GM18508 (cell line): ENCODE measurements around the gene LRRC74A.
"Not testable (repeated sequence)": the region's sequence is repeated elsewhere in the genome, so short reads cannot be mapped to it uniquely, and the experiment has no call there.

Experiments used
- ATAC-seq: cut with Tn5 transposase; IDR thresholded peaks from one replicate; pipeline ENCODE4 v1.9.1; 2021; ENCODE audit warnings: moderate number of reproducible peaks; ENCODE audit not compliant: insufficient read depth, unreplicated experiment

LRRC74A gene

DNA sequence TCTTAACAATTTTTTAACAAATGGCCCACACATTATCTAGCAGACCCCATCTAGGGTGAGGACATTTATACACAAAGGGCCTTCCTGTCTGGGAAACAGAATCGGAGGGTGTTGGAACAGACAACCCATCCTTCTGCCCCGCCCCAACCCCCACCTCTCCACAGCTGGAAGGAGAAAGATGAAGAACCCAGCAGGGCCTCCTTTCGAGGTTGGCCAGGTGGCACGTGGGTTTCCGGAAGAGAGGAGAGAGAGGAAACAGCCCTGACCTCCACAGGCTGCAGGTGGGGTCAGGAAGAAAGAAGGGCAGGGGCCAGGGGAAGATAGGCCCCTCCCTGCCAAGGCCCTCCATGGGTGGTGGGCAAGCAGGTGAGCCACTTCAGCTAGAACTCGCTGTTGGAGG is 57.2 kb downstream of the LRRC74A start:
- no peak for ATAC-seq

DNA sequence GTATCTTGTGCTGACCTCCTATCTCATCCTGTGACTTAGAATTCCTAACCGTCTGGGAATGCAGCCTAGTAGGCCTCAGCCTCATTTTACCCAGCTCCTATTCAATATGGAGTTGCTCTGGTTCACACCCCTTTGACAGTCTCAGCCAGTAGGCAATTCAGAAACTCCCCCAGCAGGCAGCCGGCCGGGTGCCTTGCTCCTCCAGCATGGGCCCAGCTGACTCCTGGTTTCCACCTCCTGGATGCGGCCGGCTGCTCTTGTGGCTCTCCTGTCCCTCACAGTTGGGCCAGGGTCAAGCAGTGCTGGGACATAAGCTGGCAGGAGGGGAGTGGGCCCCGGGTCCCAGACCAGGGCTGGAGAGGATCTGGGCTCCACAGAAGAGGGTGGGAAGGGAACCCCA is 58.2 kb downstream of the LRRC74A start:
- ATAC-seq: no peak

DNA sequence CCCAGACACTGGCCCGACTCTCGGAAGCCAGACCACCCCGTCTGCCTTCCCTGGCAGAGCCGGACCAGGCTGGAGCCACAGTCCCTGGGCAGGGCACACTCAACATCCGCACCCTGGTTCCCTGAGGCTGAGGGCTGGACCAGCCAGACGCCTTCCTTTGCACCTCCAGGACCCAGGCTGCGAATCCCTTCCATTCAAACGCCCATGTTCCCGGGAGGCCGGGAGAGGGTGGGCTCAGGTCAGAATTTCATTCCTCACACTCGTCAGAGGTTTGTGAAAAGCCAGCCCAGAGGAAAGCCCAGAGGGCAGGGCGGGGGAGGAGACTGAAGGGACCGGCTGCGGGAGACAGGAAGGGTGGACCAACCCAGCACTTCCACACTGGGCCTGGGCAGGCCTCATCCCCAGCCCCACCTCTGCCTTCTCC is 58.7 kb downstream of the LRRC74A start:
- ATAC-seq: no peak

DNA sequence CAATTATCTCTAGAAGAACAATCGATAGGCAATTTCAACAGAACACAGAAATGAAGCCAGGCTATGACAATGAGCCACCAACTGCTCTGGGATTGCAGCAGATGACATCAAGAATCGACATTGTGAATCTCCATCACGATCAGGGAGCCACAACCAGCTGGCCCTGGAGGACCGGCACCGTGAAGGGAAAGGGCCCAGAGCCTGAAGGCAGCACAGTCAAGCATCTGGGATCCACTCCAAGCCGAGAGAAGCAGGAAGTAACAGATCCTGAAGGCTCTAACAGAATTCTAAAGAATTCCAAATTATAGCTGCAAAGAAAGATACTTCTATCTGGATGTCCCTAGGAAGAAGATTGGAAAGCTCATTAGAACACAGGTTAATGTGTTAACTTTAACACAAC is 61.0 kb downstream of the LRRC74A start:
- ATAC-seq: no peak

DNA sequence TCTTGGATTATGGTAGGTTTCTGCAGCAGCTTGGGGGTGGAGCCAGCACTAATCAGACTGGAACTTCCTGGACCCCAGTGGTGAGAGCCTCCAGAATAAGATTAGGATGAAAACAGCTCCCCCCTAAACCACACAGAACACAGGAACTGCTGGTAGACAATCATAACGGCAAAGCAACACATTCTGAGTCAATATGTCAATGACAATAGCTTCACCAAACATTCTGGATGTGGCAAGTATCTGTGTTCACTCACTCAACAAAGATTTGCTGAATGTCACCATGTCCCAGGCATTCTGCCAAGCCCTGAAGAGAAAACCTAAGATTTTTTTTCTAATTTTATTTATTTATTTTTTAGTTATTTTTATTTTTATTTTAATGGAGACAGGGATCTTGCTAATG is 65.2 kb downstream of the LRRC74A start:
- ATAC-seq: no peak

DNA sequence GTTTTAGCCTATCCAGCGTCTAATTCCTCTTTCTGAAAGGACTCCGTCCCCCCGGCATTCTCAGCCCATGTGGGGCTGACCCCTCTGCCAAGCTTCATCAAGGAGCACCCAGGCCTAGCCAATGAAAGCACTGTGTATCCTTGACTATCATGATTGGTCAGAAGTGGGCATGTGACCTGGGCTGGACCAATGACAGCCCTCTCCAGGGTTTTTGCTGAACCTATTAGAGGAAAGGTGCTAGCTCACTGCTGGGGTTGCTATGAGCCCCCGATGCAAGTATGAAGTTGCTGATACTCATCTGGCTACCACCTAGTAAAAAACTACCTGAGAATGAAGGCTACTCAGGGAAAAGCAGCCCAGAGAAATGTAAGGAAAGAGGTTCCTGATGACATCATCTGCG is 68.1 kb downstream of the LRRC74A start:
- no peak for ATAC-seq

DNA sequence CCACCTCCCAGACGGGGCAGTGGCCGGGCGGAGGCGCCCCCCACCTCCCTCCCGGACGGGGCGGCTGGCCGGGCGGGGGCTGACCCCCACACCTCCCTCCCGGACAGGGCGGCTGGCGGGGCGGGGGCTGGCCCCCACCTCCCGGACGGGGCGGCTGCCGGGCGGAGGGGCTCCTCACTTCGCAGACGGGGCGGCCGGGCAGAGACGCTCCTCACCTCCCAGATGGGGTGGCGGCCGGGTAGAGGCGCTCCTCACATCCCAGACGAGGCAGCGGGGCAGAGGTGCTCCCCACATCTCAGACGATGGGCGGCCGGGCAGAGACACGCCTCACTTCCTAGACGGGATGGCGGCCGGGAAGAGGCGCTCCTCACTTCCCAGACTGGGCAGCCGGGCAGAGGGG is 71.8 kb downstream of the LRRC74A start:
- not testable (repeated sequence) for ATAC-seq

DNA sequence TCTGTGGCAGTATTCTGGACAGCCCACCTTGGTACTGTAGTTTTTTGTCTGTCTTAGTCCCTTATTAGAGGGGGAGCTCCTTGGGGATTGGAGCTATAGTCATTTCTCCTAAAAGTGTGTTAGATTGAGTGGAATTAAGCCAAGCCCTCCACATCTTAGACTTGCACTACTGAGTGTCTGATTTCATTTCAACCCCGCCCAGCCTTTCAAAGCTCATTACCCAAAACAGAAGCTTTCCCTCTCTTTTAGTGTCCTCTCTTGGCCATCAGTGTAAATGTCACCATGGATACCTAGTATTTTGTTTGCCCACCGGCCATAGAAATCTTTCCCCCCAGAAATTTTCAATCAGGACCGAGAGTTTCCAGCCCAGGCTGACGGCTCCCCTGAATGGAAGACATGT is 74.5 kb downstream of the LRRC74A start:
- no peak for ATAC-seq

DNA sequence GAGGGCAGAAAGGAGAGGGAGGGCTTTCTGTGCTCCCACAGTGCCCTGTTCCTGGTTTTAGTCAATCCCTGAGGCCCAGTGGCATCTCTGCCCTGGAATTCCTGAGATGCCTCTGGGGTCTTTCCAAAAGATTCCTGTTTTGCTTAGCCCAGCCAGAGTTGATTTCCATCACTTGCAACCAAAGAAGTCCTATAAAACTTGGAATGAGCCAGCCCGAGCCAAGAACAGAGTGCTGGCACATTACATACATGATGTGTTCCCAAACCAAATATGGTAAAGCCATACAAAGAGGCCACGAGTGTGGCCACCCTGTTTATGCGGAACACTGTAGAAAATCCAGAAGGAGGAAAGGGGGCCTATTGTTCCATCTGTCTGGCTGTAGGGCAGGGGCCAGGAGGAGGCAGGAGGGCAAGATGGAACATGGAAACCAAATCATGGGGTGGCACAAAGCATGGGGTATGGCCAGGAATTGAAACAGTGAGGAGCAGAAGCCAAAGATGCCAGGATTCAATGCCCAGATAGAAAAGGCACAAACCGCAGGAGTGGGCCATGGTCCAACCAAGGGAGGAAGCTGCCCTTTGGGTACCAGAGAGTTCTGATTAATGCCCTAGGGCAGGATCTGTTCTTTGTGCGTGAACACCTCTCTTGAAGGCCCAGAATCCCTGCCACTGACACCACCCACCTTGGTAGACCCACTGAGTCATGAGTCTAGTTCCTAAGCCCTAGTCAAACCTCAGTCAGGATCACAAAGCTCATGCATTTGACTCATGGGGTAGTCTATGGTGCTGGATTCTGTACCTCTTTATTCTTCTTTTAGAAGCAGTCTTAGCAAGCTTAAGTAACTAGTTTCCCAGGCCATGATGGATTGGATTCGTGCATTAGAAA is 75.2 kb downstream of the LRRC74A start:
- ATAC-seq: no peak

DNA sequence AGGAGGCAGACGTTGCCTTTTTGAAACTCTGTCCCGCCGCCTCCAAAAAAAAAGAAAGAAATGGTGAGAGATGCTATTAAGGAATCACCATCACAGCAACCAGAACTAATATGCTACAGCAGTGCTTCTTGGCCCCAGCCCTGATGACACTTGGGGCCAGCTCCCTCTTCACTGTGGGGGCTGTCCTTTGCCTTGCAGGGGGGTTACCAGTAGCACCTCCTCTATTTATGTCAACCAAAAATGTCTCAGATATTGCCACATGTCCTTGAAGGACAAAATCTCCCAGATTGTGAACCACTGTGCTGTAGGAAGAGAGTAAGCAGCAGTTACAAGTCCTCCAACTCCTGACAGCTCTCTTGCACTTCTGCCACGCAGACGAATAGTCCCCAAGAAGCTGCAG is 76.4 kb downstream of the LRRC74A start:
- ATAC-seq: no peak

DNA sequence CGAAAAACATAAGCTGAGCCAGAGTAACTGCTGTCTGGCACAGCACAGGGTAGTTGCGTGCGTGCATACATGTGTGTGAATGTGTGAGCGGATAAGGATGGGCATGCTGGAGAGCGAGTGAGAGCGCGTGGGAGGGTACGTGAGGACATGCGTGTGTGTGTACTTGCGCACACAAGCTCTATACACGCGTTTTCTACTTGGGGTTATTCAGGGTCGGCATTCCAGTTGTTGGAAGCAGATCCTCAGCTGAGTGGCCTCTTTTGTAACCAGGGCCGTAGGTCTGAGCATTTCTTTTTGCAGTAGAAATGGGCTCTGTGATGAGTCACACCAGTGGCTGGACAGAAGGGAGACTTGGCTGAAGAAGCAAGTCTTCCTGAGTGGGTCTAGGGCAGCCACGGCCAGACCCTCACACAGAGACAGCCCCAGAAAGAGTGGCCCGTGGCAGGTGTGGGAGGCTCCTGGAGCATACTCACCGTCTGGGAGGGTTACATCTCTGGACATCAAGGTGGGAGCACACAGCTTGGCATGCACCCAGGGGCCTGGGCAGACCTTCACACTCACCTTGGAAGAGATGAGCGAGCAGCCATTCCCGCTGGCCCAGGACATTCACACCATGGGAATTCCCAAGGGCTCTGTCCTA is 78.0 kb downstream of the LRRC74A start:
- ATAC-seq: no peak

DNA sequence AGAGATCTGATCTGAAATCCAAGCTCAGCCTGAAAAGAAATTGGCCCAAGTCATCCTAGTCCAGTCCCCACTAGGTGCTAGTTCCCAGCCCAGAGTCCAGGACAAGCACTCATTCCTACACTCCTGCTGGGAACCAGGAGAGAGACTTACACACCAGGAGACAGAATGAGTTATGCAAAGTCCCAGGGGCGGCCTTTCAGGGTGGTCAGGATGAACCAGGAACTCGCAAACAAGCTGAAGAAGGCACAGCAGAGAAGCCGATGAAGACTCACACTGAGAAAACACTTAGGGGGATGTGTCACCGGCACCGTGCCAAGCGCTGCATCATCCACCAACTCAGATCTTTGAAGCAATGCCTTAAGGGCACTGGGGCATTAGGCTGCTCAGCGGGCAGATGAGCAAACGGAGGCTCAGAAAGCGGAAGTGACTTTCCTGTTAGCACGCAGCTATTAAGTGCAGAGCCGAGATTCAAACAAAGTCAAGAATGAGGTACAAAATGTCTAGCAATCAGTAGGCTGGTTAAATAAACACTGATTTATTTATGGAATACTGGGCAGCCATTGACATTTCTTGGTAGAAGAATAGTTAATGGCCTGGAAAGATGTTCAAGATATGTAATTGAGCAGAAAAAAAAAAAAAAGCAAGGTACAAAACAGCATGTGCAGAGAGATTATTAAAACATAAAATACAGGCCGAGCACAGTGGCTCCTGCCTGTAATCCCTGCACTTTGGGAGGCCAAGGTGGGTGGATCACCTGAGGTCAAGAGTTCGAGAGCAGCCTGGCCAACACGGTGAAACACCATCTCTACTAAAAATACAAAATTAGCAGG is 78.7 kb downstream of the LRRC74A start:
- peak; percentile 66 for ATAC-seq

DNA sequence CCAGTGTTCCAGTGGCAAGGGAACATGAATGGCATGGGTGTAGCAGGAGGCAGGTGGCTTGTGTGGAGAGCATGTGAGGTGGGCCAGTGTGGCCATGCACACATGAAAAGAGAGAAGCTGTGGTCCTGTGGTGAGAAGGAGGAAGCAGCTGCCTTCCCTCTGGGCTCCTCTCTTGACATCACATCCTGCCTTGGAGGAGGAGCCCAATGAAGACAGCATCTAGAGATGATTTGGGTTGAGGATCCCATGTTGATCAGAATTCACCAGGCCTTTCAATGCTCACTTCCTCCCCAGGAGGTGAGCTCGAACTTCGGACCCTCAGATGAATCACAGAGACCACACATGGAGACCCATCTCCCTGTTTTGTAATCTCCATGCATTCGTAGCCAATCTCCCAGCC is 82.6 kb downstream of the LRRC74A start:
- ATAC-seq: no peak

DNA sequence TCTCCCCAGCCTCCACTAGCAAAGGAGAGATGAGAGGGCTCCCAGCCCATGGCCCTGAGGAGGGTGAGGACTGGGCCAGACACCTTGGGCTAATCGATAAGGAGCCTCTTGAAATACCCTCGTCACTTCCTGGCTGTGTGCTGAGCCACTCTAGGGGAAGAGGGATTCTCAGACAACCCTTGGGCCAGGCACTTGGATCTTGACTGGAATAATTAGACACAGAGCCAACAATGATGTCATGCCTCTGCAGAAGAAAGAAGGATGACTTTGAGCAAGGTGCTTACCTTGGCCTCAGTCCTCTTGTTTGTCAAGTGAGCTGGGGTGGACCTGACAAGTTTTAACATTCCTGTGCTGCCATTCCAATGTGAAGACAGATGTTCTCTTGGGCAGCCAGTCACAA is 83.1 kb downstream of the LRRC74A start:
- no peak for ATAC-seq

DNA sequence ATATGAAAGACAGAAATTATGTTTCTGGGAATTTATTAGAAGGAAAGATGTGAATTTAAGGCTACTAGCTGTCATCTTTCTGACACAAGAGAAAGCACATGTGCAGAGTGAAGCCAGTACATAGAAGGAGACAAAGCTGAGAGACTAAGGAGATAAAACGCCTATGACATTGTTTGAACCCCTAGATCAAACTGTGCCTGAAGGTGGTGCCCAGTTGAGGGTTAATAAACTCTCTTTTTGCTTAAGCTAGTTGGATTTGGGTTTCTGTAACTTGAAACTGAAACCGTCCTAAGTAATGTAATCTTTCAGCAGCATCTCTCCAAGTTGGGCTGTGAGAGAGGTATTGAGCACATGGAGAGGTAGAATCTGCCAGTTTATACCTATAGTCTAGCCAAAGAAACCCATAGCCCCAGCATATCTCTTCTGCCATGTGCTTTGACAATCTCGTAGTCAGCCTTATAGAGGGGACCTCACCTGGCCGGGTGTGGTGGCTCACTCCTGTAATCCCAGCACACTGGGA is 84.2 kb downstream of the LRRC74A start:
- no peak for ATAC-seq

DNA sequence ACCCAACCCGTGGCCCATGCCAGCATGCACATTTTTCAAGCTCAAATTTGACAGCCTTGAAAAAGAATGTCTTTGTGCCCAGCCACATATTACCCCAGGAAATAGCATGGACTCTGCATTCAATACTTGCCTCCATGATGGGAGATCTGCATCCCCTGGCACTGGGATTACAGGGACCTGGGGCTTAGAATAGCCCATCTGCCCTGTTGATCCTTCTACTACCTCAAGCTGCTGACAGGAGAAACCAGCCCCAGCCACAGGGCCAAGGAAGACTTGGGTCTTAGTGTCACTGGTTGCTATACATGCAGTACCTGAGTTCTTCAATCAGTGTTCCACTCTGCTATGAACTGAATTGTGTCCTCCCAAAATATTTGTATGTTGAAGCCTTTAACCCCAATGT is 85.3 kb downstream of the LRRC74A start:
- no peak for ATAC-seq

DNA sequence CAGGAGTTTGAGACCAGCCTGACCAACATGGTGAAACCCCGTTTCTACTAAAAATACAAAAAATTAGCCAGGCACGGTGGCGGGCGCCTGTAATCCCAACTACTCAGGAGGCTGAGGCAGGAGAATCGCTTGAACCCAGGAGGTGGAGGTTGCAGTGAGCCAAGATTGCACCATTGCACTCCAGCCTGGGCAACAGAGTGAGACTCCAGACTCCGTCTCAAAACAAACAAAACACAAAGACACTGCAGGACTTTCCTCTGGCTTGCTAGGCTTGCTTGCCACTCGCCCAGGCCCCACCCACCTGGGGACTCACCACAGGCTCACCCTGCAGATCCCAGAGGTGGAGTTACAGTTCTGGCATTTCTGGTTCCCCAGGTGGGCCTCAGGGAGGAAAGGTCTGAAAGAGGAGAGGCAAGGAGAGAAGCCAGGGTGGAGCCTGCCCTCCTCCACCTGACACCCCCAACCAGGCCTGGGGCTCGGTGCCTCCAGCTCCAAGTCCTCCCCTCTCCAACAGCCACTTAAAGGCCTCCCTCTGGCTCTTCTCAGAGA is 88.4 kb downstream of the LRRC74A start:
- ATAC-seq: not testable (repeated sequence)

DNA sequence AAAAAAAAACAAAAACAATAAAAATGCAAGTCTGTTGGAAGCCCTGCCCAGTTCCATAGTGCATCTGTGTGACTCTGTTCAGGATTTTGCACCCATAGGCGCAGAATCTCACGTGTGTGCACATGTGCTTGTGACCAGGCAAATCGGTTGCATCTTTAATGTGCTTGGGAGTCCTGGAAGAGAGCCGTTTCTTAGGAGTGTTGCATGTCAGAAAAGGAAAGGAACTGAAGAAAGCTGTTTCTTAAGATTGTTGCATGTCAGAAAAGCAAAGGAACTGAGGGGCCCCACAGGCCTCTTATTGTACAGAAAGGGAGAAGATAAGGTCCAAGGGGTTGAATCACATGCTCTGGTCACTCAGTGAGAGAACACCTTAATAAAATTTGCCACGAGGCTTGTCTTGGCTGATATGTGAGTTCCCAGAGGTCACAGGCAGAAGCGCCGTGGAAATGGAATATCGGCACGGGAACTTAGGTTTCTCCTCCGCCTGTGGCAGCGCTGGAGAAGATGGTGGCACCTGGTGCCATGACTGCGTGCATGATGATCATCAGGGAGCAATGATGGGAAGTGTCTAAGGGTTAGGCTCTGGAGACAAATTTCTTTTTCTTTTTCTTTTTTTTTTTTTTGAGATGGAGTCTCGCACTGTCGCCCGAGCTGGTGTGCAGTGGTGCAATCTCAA is 90.0 kb downstream of the LRRC74A start:
- ATAC-seq: no peak

DNA sequence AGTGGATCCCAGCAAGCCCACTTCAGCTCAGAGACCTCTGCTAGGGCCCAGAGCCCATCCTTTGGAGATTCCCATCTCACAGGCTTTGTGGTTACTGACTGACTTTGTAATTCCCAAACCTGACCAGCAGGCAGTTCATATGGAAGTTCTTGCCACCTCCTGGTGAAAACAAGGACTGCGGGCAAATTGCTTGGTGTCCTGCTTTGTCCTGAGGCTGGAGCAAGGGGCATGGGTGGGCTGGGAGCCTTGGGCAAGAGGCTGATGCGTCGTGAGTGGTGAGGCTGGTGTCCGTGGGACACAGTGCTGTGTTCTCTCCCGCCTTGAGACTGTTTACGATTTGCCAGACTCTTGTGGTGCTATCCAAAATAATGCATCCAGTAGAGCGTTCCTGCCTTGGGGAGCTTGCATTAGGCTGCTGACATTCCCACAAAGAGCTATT is 91.0 kb downstream of the LRRC74A start:
- ATAC-seq: no peak

DNA sequence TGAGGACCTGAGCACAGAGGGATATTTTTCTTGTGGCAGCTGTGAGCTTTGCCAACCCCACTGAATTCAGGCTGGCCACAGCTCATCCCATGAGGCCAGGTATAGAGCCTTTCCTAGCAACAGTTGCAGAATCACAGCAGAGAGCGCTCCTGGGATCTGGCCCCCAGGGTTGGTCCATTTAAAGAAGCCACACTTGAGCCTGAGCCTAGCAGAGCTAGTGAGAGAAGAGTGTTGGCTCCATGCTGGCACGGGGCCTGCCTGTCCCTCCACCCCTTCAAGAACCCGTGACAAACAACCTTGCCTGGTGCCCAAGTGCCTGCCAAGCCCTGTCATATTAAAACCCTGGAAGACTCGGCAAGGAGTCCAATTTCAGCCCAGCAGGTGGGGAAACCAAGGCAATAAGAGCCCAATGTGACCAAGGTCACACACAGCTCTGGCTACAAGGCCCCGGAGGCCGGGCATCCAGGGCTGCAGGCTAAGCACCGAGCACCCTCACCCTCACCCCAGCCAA is 91.6 kb downstream of the LRRC74A start:
- no peak for ATAC-seq
